ENCODE results near the gene OGDH.
"Not testable (repeated sequence)": the region's sequence is repeated elsewhere in the genome, so short reads cannot be mapped to it uniquely, and the experiment has no call there.

The OGDH gene

GRCh38 chr7:44580945-44581878, 25.2 kb upstream of the OGDH start:
- peak; percentile 69 to 73 for DNase-seq

- peak; percentile 100 for DNase-seq
These were observed 24.4 kb upstream of the OGDH start, which contains the start of gene TMED4 for GRCh38 chr7:44581879-44582603. Gene TMED4 (minus strand): TSS chr7:44582231. CDS start chr7:44582206, 25 bp downstream.

GRCh38 chr7:44583146-44583865, 23.1 kb upstream of the OGDH start:
- DNase-seq: no peak

- peak; percentile 58 to 68 for DNase-seq
These were observed 18.4 kb upstream of the OGDH start for GRCh38 chr7:44587843-44588711.

- no peak for DNase-seq
These were observed 15.5 kb upstream of the OGDH start for GRCh38 chr7:44590910-44591309.

GRCh38 chr7:44595934-44596635, 10.3 kb upstream of the OGDH start:
- DNase-seq: no peak

GRCh38 chr7:44597181-44597580, 9.2 kb upstream of the OGDH start:
- DNase-seq: not testable (repeated sequence)

- no peak for DNase-seq
These were observed 7.2 kb upstream of the OGDH start for GRCh38 chr7:44599222-44599621.

- DNase-seq: no peak
These were observed 3.9 kb upstream of the OGDH start for GRCh38 chr7:44602576-44602910.

- DNase-seq: no peak
These were observed 3.2 kb upstream of the OGDH start for GRCh38 chr7:44603193-44603592.

- no peak for DNase-seq
These were observed 1.5 kb upstream of the OGDH start for GRCh38 chr7:44604941-44605340.

GRCh38 chr7:44607141-44608068, 978 bp downstream of the OGDH start:
- DNase-seq: no peak

- no peak for DNase-seq
These were observed 2.7 kb downstream of the OGDH start for GRCh38 chr7:44608916-44609648.

- no peak for DNase-seq
These were observed 3.4 kb downstream of the OGDH start for GRCh38 chr7:44609829-44610228.

- DNase-seq: no peak
These were observed 8.8 kb downstream of the OGDH start for GRCh38 chr7:44615149-44615611.

GRCh38 chr7:44615793-44616192, 9.4 kb downstream of the OGDH start:
- DNase-seq: no peak

- DNase-seq: no peak
These were observed 10.1 kb downstream of the OGDH start for GRCh38 chr7:44616545-44616944.

GRCh38 chr7:44617225-44617890, 10.9 kb downstream of the OGDH start:
- DNase-seq: peak in 1 of 2 experiments; percentile 55

GRCh38 chr7:44618045-44618444, 11.6 kb downstream of the OGDH start:
- no peak for DNase-seq
